WTC11 (cell line): ENCODE data around the gene GABBR2. TPM values are rescaled to one million over a fixed set of nuclear protein-coding genes. Genes with fewer than 3 reads are reported as not detected.

Source experiments
- ATAC-seq: fragments of 200-7000 bp; cut with Tn5 transposase; 2 replicates; pipeline ENCODE4 v1.10.0; 2021; ENCODE audit warnings: mild to moderate bottlenecking, moderate library complexity
- CTCF ChIA-PET: fragments of 300-600 bp; sonication (Branson Sonifier 250); formaldehyde crosslinking; loops from one replicate; lab custom pipeline; 2021; ENCODE audit warnings: antibody characterized with exemption; lab: Charles Lee
- POLR2A ChIA-PET: fragments of 350-600 bp; sonication (Branson Sonifier 250); formaldehyde crosslinking; loops from one replicate; lab custom pipeline; 2021; ENCODE audit warnings: antibody characterized with exemption; lab: Charles Lee
- DNase-seq: peaks from one replicate; pipeline ENCODE4 v3.0.0; 2021; ENCODE audit warnings: low spot score
- H3K27ac Mint-ChIP-seq: 2 replicates; pipeline ENCODE4 v1.8.0; 2021; ENCODE audit warnings: mixed read lengths
- H3K27me3 Mint-ChIP-seq: 2 replicates; pipeline ENCODE4 v1.8.0; 2021; ENCODE audit warnings: low read depth, mild to moderate bottlenecking, moderate library complexity, mixed read lengths
- H3K36me3 Mint-ChIP-seq: 2 replicates; pipeline ENCODE4 v1.8.0; 2021; ENCODE audit warnings: mixed read lengths
- H3K4me1 Mint-ChIP-seq: 2 replicates; pipeline ENCODE4 v1.8.0; 2022; ENCODE audit warnings: mixed read lengths
- H3K4me3 Mint-ChIP-seq: 2 replicates; pipeline ENCODE4 v1.8.0; 2021; ENCODE audit warnings: mild to moderate bottlenecking, moderate library complexity, mixed read lengths
- H3K9me3 Mint-ChIP-seq: 2 replicates; pipeline ENCODE4 v1.8.0; 2021; ENCODE audit warnings: mixed read lengths
- CTCF ChIP-seq: fragments of 200-600 bp; IDR thresholded peaks from 2 replicates; pipeline ENCODE4 v1.8.0; 2022; ENCODE audit warnings: antibody characterized with exemption
- E2F5 ChIP-seq: sonication (generic); formaldehyde crosslinking; IDR thresholded peaks from 2 replicates; pipeline ENCODE4 v1.8.1; 2022; ENCODE audit warnings: mild to moderate bottlenecking, moderate library complexity, missing genetic modification reagents
- ELF4 ChIP-seq: sonication (generic); formaldehyde crosslinking; IDR thresholded peaks from 2 replicates; pipeline ENCODE4 v1.8.1; 2022; ENCODE audit warnings: low read depth, mild to moderate bottlenecking, moderate library complexity, missing genetic modification reagents
- HMGXB4 ChIP-seq: sonication (generic); formaldehyde crosslinking; IDR thresholded peaks from 2 replicates; pipeline ENCODE4 v1.8.1; 2023; ENCODE audit warnings: mild to moderate bottlenecking, moderate library complexity, missing genetic modification reagents
- NR1H2 ChIP-seq: sonication (generic); formaldehyde crosslinking; IDR thresholded peaks from 2 replicates; pipeline ENCODE4 v1.9.0; 2021; ENCODE audit warnings: mild to moderate bottlenecking, moderate library complexity, missing genetic modification reagents
- PRDM15 ChIP-seq: sonication (generic); formaldehyde crosslinking; IDR thresholded peaks from 2 replicates; pipeline ENCODE4 v1.8.0; 2022; ENCODE audit warnings: missing genetic modification reagents
- PREB ChIP-seq: sonication (generic); formaldehyde crosslinking; IDR thresholded peaks from 2 replicates; pipeline ENCODE4 v1.8.1; 2022; ENCODE audit warnings: mild to moderate bottlenecking, missing genetic modification reagents, moderate library complexity, borderline replicate concordance
- SOX15 ChIP-seq: fragments of 250-450 bp; sonication (Bioruptor Pico); IDR thresholded peaks from 2 replicates; pipeline ENCODE4 v1.9.0; 2021; ENCODE audit warnings: mild to moderate bottlenecking
- SP1 ChIP-seq: sonication (generic); formaldehyde crosslinking; conservative IDR thresholded peaks from 2 replicates; pipeline ENCODE4 v1.8.1; 2022; ENCODE audit warnings: missing genetic modification reagents
- STAT6 ChIP-seq: sonication (generic); formaldehyde crosslinking; conservative IDR thresholded peaks from 2 replicates; pipeline ENCODE4 v1.8.1; 2023; ENCODE audit warnings: mild to moderate bottlenecking, low read depth, missing genetic modification reagents, moderate library complexity
- ZNF121 ChIP-seq: sonication (generic); formaldehyde crosslinking; IDR thresholded peaks from 2 replicates; pipeline ENCODE4 v1.8.0; 2023; ENCODE audit warnings: missing genetic modification reagents
- ZNF317 ChIP-seq: sonication (generic); formaldehyde crosslinking; IDR thresholded peaks from 2 replicates; pipeline ENCODE4 v1.8.1; 2023; ENCODE audit warnings: low read depth, mild to moderate bottlenecking, moderate library complexity, missing genetic modification reagents, borderline replicate concordance
- ZNF416 ChIP-seq: fragments of 250-450 bp; sonication (Bioruptor Pico); IDR thresholded peaks from 2 replicates; pipeline ENCODE4 v1.9.0; 2021; ENCODE audit warnings: mild to moderate bottlenecking, inconsistent platforms
- ZNF425 ChIP-seq: fragments of 250-450 bp; sonication (Bioruptor Pico); conservative IDR thresholded peaks from 2 replicates; pipeline ENCODE4 v1.9.0; 2021; ENCODE audit warnings: mild to moderate bottlenecking
- ZSCAN18 ChIP-seq: fragments of 250-450 bp; sonication (Bioruptor Pico); IDR thresholded peaks from 2 replicates; pipeline ENCODE4 v2.1.2; 2022; ENCODE audit warnings: mild to moderate bottlenecking, moderate library complexity
- total RNA-seq: library from RNA; stranded (reverse); gene quantifications from 3 replicates; pipeline ENCODE4 v1.2.3, GENCODE V29; 2021

The GABBR2 gene
- total RNA-seq, 1 experiment from 2014 or later, result 0.92 TPM

- peaks cover 78% of the 10 kb centered on the region for H3K27me3 Mint-ChIP-seq
- CTCF ChIA-PET, result interaction anchor here (0.6 to 3.0 kb wide), 13 partner anchors 29 to 606 kb away, joined by 3 to 17 read pairs (median 5); partner anchors contain the start of gene GALNT12
- no peaks in the 10 kb centered on the region for H3K9me3 Mint-ChIP-seq
- no peak overlapping the region for H3K27ac Mint-ChIP-seq
- peaks cover 8% of the 10 kb centered on the region for H3K4me1 Mint-ChIP-seq
- TF ChIP-seq PRDM15 (CRISPR knock-in tag), result peak; percentile 51
- no peak for TF ChIP-seq NR1H2
- 0 out of 2 replicates have a peak, but pooled peaks have one; percentile 50 for TF ChIP-seq ZNF317 (CRISPR knock-in tag)
- no peak for TF ChIP-seq STAT6
- no peak for TF ChIP-seq PREB (CRISPR knock-in tag)
- TF ChIP-seq HMGXB4 (CRISPR knock-in tag), result peak; percentile 94
- TF ChIP-seq E2F5 (CRISPR knock-in tag), result peak; percentile 72; the same call in 1 of the 2 replicates
- TF ChIP-seq CTCF, result peak; percentile 39; the same call in 1 of the 2 replicates
- no peaks in the 10 kb centered on the region for H3K36me3 Mint-ChIP-seq
- peak; percentile 88 for DNase-seq
- POLR2A ChIA-PET, result no interaction called here
- H3K4me3 Mint-ChIP-seq, result peak overlapping the region; percentile 64
- ATAC-seq, result peak; percentile 82
Observed at GRCh38 chr9:98707166-98708102, 1.3 kb downstream of the GABBR2 start.

GRCh38 chr9:98706651-98707165, 2.0 kb downstream of the GABBR2 start:
- no peak overlapping the region for H3K27ac Mint-ChIP-seq
- peaks cover 8% of the 10 kb centered on the region for H3K4me1 Mint-ChIP-seq
- ATAC-seq (peak; percentile 17), DNase-seq (no peak)
- H3K9me3 Mint-ChIP-seq, result no peaks in the 10 kb centered on the region
- H3K4me3 Mint-ChIP-seq, result peak overlapping the region; percentile 64
- H3K36me3 Mint-ChIP-seq, result no peaks in the 10 kb centered on the region
- ChIA-PET POLR2A (no interaction called here), CTCF (interaction anchor here (0.6 to 3.0 kb wide), 14 partner anchors 28 to 605 kb away, joined by 3 to 17 read pairs (median 4); partner anchors contain the start of gene GALNT12)
- no peak for TF ChIP-seq ZSCAN18 (CRISPR knock-in tag)
- no peak for TF ChIP-seq ZNF121 (CRISPR knock-in tag)
- no peak for TF ChIP-seq ELF4
- TF ChIP-seq ZNF416, result no peak
- no peak for TF ChIP-seq ZNF425
- TF ChIP-seq ZNF317 (CRISPR knock-in tag), result no peak
- no peak for TF ChIP-seq SOX15
- TF ChIP-seq SP1 (CRISPR knock-in tag), result no peak
- peaks cover 71% of the 10 kb centered on the region for H3K27me3 Mint-ChIP-seq
